A549 (cell line): ENCODE data around the gene KCNIP4. TPM values are rescaled to one million over a fixed set of nuclear protein-coding genes. Genes with fewer than 3 reads are reported as not detected.

Source experiments
- ATAC-seq, 2 experiments: fragments of 200-7000 bp in 1 of 2; fragments of >200 bp in 1 of 2; cut with Nextera tagmentation in 1 of 2; cut with Tn5 transposase in 1 of 2; 3 replicates each; pipeline versions ENCODE4 v1.8.0 to v1.9.1; 2018 to 2020; ENCODE audit warnings: mild to moderate bottlenecking in 1 of 2, moderate library complexity in 1 of 2
- CTCF ChIA-PET: fragments of 300-600 bp; sonication (Branson Sonifier 250); formaldehyde crosslinking; extraction: SDS; loops from one replicate; lab custom pipeline; 2021; ENCODE audit warnings: antibody characterized with exemption, inconsistent platforms; lab: Yijun Ruan, JAX
- POLR2A ChIA-PET: fragments of 350-600 bp; formaldehyde crosslinking; extraction: SDS; loops from one replicate; lab custom pipeline; 2021; ENCODE audit warnings: antibody characterized with exemption, inconsistent platforms; lab: Yijun Ruan, JAX
- DNase-seq, 2 experiments: peaks; one replicate each; pipeline versions ENCODE4 v3.0.0 to v3.0.0-alpha.2; 2011 to 2016; ENCODE audit warnings: low read depth in 1 of 2, low spot score in 1 of 2
- FAIRE-seq: peaks from 2 replicates; lab custom pipeline; 2011; peaks lifted over from hg19 to GRCh38; lab: Jason Lieb, UNC
- H3K27ac ChIP-seq, 2 experiments: fragments of >200 bp; sonication (Bioruptor Twin); formaldehyde crosslinking; 3 replicates each; pipeline ENCODE4 v1.5.1; 2016 to 2017
- H3K4me1 ChIP-seq: fragments of >200 bp; sonication (Bioruptor Twin); formaldehyde crosslinking; 3 replicates; pipeline ENCODE4 v1.6.1; 2016
- H3K4me2 ChIP-seq: fragments of >200 bp; sonication (Bioruptor Twin); formaldehyde crosslinking; 3 replicates; pipeline ENCODE4 v1.6.1; 2016
- H3K4me3 ChIP-seq: fragments of >200 bp; sonication (Bioruptor Twin); formaldehyde crosslinking; 3 replicates; pipeline ENCODE4 v1.5.1; 2016
- H3K9me3 ChIP-seq: fragments of >200 bp; sonication (Bioruptor Twin); formaldehyde crosslinking; 3 replicates; pipeline ENCODE4 v1.6.1; 2016
- ATOH8 ChIP-seq: fragments of 250-450 bp; sonication (Bioruptor Pico); IDR thresholded peaks from 2 replicates; pipeline ENCODE4 v1.5.0; 2020; ENCODE audit warnings: low read depth, mild to moderate bottlenecking, moderate library complexity
- BCL3 ChIP-seq: fragments of >200 bp; sonication (Bioruptor Twin); formaldehyde crosslinking; IDR thresholded peaks from 3 replicates; pipeline ENCODE4 v1.6.1; 2016
- CEBPB ChIP-seq, 2 experiments: fragments of >200 bp in 1 of 2; sonication (Bioruptor Twin) in 1 of 2; formaldehyde crosslinking in 1 of 2; IDR thresholded peaks; 2 replicates each; pipeline ENCODE4 v1.6.1; 2012 to 2016
- CHD4 ChIP-seq: fragments of 200-600 bp; sonication (generic); IDR thresholded peaks from 2 replicates; pipeline ENCODE4 v1.6.1; 2016; ENCODE audit warnings: antibody characterized with exemption, mild to moderate bottlenecking, borderline replicate concordance
- CTCF ChIP-seq: fragments of >200 bp; sonication (Bioruptor Twin); formaldehyde crosslinking; IDR thresholded peaks from 3 replicates; pipeline ENCODE4 v1.5.1; 2016
- EP300 ChIP-seq, 2 experiments: fragments of >200 bp; sonication (Bioruptor Twin); formaldehyde crosslinking; IDR thresholded peaks; 2 replicates in 1 of 2; 3 replicates in 1 of 2; pipeline ENCODE4 v1.6.1; 2016 to 2017
- ESRRA ChIP-seq: fragments of 150-350 bp; IDR thresholded peaks from 2 replicates; pipeline ENCODE4 v1.6.1; 2014; ENCODE audit warnings: mild to moderate bottlenecking, low read length, borderline replicate concordance
- FOXS1 ChIP-seq: fragments of 250-450 bp; sonication (Bioruptor Pico); IDR thresholded peaks from 2 replicates; pipeline ENCODE4 v1.5.0; 2020; ENCODE audit warnings: mild to moderate bottlenecking, moderate library complexity
- HEYL ChIP-seq: fragments of 250-450 bp; sonication (Bioruptor Pico); IDR thresholded peaks from 2 replicates; pipeline ENCODE4 v1.8.0; 2021; ENCODE audit warnings: mild to moderate bottlenecking, moderate library complexity
- HOXB13 ChIP-seq: fragments of 250-450 bp; sonication (Bioruptor Pico); IDR thresholded peaks from 2 replicates; pipeline ENCODE4 v1.5.0; 2020; ENCODE audit warnings: low read depth, mild to moderate bottlenecking, moderate library complexity
- HOXB5 ChIP-seq: fragments of 250-450 bp; sonication (Bioruptor Pico); IDR thresholded peaks from 2 replicates; pipeline ENCODE4 v1.5.0; 2020; ENCODE audit warnings: mild to moderate bottlenecking, moderate library complexity
- JUN ChIP-seq, 2 experiments: fragments of >200 bp; sonication (Bioruptor Twin); formaldehyde crosslinking; IDR thresholded peaks; 2 replicates in 1 of 2; 3 replicates in 1 of 2; pipeline ENCODE4 v1.6.1; 2016 to 2017
- KDM5A ChIP-seq: fragments of 200-600 bp; sonication (generic); IDR thresholded peaks from 2 replicates; pipeline ENCODE4 v1.6.1; 2016; ENCODE audit warnings: antibody characterized with exemption, mild to moderate bottlenecking
- MAX ChIP-seq: IDR thresholded peaks from 2 replicates; pipeline ENCODE4 v1.6.1; 2012
- MAZ ChIP-seq: fragments of 150-350 bp; IDR thresholded peaks from 2 replicates; pipeline ENCODE4 v1.6.1; 2014; ENCODE audit warnings: antibody characterized with exemption, low read depth, low read length, borderline replicate concordance
- MYC ChIP-seq: IDR thresholded peaks from 2 replicates; pipeline ENCODE4 v1.6.1; 2012; ENCODE audit warnings: mild to moderate bottlenecking, inconsistent platforms, low read length, improper control_type of control experiment, borderline replicate concordance
- NR3C1 ChIP-seq: fragments of >200 bp; sonication (Bioruptor Twin); formaldehyde crosslinking; IDR thresholded peaks from 3 replicates; pipeline ENCODE4 v1.6.1; 2017
- POLR2AphosphoS2 ChIP-seq: conservative IDR thresholded peaks from 2 replicates; pipeline ENCODE4 v1.6.1; 2012; ENCODE audit warnings: low read length, improper control_type of control experiment, inconsistent platforms
- RAD21 ChIP-seq, 2 experiments: fragments of >200 bp in 1 of 2; sonication (Bioruptor Twin) in 1 of 2; formaldehyde crosslinking in 1 of 2; IDR thresholded peaks in 1 of 2; conservative IDR thresholded peaks in 1 of 2; 2 replicates in 1 of 2; 3 replicates in 1 of 2; pipeline ENCODE4 v1.6.1; 2012 to 2018; ENCODE audit warnings: inconsistent platforms in 1 of 2
- RFX5 ChIP-seq: fragments of 450-650 bp; IDR thresholded peaks from 2 replicates; pipeline ENCODE4 v1.7.1; 2014; ENCODE audit warnings: antibody characterized with exemption, mild to moderate bottlenecking, moderate library complexity
- TP53 ChIP-seq: fragments of 250-450 bp; sonication (Bioruptor Pico); IDR thresholded peaks from 2 replicates; pipeline ENCODE4 v1.5.0; 2021; ENCODE audit warnings: mild to moderate bottlenecking, moderate library complexity
- ZNF302 ChIP-seq: fragments of 250-450 bp; sonication (Bioruptor Pico); IDR thresholded peaks from 2 replicates; pipeline ENCODE4 v1.9.0; 2021; ENCODE audit warnings: inconsistent platforms, mild to moderate bottlenecking, moderate library complexity
- WGBS: methylation state at CpG from one replicate; pipeline ENCODE4 v1.1.6; 2017; ENCODE audit errors: missing lambda C conversion rate; 5-methylcytosine and 5-hydroxymethylcytosine counted together
- polyA plus RNA-seq, 4 experiments: library from polyadenylated mRNA; depleted of rRNA in 3 of 4; stranded (reverse); fragments of >200 nt; fragmentation: RNase III in 1 of 4; extraction: RNeasy Plus Mini Kit Qiagen cat#74134 plus additional on column Dnase treatment in 1 of 4; gene quantifications; 2 replicates in 3 of 4; 3 replicates in 1 of 4; pipeline ENCODE4 v1.2.3, GENCODE V29; 2011 to 2017
- TF ChIP-seq, protein P1 (sequence below): fragments of 450-650 bp; IDR thresholded peaks from 2 replicates; pipeline ENCODE4 v1.6.1; 2014; ENCODE audit warnings: antibody characterized with exemption
- TF ChIP-seq, protein P2 (sequence below): fragments of >200 bp; sonication (Bioruptor Twin); formaldehyde crosslinking; IDR thresholded peaks from 2 replicates; pipeline ENCODE4 v1.6.1; 2016

KCNIP4 gene
- polyA plus RNA-seq, 2 of the 4 experiments (the other 2 are of a cell fraction): not detected

DNA sequence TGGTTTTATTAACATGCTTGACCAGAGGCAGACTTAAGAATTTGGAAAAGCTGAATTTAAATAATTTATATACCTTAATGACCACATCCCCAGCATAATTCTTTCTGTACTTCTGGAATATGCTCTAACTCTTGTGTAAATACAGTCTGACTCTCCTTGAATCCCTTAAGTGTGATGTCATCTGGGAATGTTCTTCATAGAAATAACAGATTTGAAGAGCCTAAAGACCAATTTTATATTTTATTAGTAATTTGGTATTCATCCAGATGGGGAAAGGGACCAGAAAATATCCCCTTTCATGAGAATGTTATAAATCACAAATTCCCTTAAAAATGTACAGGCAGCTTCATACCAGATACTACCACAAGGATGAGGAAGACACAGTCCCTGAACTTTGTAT, 58.3 kb downstream of the KCNIP4 start:
- ChIA-PET POLR2A (no interaction called here), CTCF (no interaction called here)
- TF ChIP-seq HEYL (no peak), NR3C1 (no peak), RAD21 (conservative IDR thresholded peaks at IDR 0.05 in 1 of 2, IDR thresholded peaks at IDR 0.05 in 1 of 2) (no peak), JUN (IDR thresholded peaks at IDR 0.05) (no peak), MYC (no peak), HOXB5 (no peak), MAZ (no peak), CEBPB (IDR thresholded peaks at IDR 0.05) (no peak), BCL3 (no peak), RFX5 (no peak), ZNF302 (CRISPR knock-in tag) (no peak), POLR2AphosphoS2 (no peak), ATOH8 (CRISPR knock-in tag) (no peak), KDM5A (no peak)
- TF ChIP-seq, protein P1, sequence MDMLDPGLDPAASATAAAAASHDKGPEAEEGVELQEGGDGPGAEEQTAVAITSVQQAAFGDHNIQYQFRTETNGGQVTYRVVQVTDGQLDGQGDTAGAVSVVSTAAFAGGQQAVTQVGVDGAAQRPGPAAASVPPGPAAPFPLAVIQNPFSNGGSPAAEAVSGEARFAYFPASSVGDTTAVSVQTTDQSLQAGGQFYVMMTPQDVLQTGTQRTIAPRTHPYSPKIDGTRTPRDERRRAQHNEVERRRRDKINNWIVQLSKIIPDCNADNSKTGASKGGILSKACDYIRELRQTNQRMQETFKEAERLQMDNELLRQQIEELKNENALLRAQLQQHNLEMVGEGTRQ: no peak
- Histone ChIP-seq H3K27ac (no peak overlapping the region), H3K9me3 (no peaks in the 10 kb centered on the region), H3K4me2 (no peak overlapping the region), H3K4me1 (no peaks in the 10 kb centered on the region), H3K4me3 (no peak overlapping the region)
- DNase-seq (no peak), ATAC-seq (no peak), FAIRE-seq (no peak)

GRCh38 chr4:21888195-21888976, 60.2 kb downstream of the KCNIP4 start:
- peak in 1 of 2 experiments; percentile 4 for DNase-seq

DNA sequence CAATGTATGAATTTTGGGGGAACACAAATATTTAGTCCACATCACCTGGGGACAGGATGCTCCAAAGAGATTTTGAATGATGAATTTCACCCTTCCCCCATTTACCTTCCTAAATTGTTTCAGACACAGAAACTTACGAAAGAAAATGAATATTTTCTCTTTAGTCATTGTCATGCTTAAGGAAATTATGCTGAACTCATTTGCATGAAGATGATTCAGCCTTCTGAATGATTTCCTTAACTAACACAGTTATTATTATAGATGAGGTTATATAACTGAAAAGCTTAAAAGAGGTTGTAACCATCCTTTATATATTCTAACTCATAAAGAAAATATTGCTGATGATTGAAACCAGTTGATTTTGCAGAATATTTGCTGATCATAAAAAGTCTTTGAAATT, 61.1 kb downstream of the KCNIP4 start:
- no peak overlapping the region for H3K27ac ChIP-seq
- ATAC-seq: no peak
- WGBS: 19% methylated on average over 1 of the region's 1 CpG
- H3K9me3 ChIP-seq: no peaks in the 10 kb centered on the region
- TF ChIP-seq JUN (IDR thresholded peaks at IDR 0.05) (no peak), CTCF (no peak), ESRRA (no peak), EP300 (IDR thresholded peaks at IDR 0.05) (no peak), ATOH8 (CRISPR knock-in tag) (no peak), RFX5 (no peak), FOXS1 (CRISPR knock-in tag) (no peak), MYC (no peak), CEBPB (IDR thresholded peaks at IDR 0.05) (no peak), NR3C1 (no peak), TP53 (CRISPR knock-in tag) (no peak), CHD4 (no peak), MAX (no peak), HOXB13 (CRISPR knock-in tag) (no peak)
- TF ChIP-seq, protein P2, sequence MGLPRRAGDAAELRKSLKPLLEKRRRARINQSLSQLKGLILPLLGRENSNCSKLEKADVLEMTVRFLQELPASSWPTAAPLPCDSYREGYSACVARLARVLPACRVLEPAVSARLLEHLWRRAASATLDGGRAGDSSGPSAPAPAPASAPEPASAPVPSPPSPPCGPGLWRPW: no peak
- H3K4me3 ChIP-seq: no peak overlapping the region
- DNase-seq: no peak
- no peaks in the 10 kb centered on the region for H3K4me1 ChIP-seq
- ChIA-PET POLR2A (no interaction called here), CTCF (no interaction called here)
- H3K4me2 ChIP-seq: no peak overlapping the region
- no peak for FAIRE-seq

More at GRCh38 chr4:21888195-21888976, 60.2 kb downstream of the KCNIP4 start:
- no peaks in the 10 kb centered on the region for H3K4me1 ChIP-seq
- CTCF ChIA-PET: no interaction called here
- no peak overlapping the region for H3K27ac ChIP-seq
- no peaks in the 10 kb centered on the region for H3K9me3 ChIP-seq
- POLR2A ChIA-PET: no interaction called here
- TF ChIP-seq, protein P1: no peak
- FAIRE-seq (no peak), ATAC-seq (no peak)
- WGBS: 3% methylated on average over 3 of the region's 3 CpGs
- H3K4me2 ChIP-seq: no peak overlapping the region
- no peak overlapping the region for H3K4me3 ChIP-seq
